TTC549 (cell line): ENCODE results near the gene PPIE.
"Not testable (repeated sequence)": the region's sequence is repeated elsewhere in the genome, so short reads cannot be mapped to it uniquely, and the experiment has no call there.

Source experiments
- FAIRE-seq: peaks from 2 replicates; lab custom pipeline; 2012; peaks lifted over from hg19 to GRCh38; lab: Jason Lieb, UNC

PPIE gene

DNA sequence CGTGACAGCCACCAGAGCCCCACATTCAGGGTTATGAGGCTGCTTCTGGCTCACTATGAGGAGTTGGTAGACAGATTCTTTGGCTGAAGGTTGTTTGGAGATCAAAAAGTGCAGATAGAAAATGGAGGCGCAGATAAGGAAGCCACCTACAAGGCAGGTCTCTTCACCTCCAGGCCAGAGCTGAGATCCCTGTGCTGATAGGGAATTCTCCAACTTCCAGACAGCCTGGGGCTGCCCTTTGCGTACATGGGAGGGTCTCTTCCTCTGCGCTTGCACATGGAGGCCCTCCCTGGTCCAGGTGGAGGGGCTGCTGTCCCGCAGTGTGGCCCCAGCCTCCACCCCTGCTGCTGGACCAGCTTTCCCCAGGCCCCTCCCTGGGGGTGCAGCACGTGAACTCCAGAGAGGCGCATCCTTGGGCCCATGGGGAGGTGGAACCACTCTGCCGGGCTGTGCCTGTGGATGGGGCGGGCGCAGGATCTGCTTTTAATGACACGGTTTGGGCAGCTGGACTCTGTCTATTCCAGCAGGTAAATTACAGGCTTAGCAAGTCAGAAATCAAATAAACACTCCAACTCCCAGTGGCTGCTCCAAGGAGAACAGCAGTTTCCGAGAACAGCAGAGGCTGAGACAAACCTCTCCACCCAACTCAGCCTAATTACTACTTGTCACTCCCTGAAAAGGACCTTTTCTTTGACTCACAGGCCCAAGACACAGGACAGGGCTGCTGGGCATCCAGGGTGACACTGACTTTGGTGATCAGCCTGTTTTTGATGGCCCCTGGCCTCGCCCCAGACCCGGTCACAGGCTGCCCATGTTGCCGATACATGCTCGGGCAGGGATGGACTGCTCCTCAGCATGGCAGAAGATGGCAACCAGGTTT is 20.1 kb downstream of the PPIE start:
- no peak for FAIRE-seq

DNA sequence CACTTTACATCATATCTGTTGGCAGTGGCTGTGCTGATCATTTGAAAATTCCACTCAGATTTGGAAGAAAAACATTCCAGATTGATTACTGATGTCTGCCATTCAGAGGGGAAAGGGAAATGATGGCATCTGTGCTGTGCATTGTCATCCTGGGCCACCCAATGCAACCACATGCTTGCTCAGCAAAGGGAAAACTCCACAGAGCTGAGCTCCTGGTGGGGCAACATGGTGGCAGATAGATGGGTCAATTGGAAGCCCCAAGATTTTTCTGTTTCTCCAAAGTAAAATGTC is 20.7 kb downstream of the PPIE start:
- FAIRE-seq, result no peak

DNA sequence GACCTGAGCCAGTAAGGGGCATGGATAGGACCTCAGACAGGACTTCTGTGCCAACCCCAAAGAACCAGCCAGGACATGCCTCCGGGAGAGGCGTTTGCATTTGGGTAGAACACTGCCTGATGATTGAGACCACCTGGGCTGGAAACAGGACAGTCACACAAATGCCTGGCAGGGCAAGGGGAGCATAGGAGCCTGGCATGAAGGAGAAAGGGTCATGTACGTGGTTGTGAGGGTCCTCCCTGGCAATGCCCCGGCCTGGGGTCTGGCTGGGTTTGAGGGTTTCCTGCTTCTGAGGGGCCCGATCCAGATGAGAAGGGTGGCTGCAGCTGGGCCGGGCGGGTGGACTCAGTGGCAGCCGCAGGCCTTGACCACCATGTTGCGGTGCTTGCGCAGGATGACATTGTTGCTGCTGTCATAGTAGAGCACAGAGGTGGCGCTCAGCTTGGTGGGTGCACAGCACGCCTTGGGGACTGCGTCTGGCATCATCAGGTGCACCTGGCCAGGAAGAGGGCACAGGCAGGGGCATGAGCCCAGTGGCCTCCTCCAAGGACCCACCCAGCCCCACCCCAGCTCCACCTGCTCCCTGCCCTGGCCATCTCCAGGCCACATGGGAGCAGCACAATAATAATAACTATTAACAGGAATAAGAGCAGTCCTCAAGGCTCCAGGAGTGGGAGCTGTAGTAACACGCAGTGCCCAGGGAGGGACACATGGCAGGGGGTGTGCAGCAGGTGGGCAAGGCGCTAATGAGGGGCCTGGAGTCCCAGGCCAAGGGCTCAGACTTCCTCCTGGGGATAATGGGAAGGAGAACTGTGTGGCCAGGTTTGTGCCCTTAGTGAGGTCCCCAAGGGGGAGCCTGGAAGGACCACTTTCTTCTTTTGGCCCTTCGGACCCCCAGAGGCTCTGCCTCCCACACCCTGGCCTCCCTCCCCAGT is 21.7 kb downstream of the PPIE start:
- FAIRE-seq, result no peak

DNA sequence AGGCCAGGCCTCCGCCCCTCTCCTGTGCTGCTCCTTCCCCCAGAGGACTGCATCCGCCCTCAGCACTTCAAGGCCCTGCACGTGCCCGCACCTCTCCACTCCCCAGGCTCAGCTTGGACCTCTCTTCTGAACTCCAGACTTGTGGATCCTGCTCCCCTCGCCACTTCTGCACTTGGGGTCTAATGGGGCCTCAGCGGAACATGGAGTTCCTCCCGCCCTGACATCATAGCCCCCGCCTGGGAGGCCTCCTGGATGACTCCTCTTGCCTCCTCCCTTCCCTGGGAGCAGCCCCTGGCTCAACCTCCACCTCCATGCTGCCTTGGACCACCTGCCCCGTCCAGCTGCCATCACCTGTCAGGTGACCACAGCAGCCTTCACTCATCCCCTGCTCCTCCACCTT is 22.3 kb downstream of the PPIE start:
- no peak for FAIRE-seq

DNA sequence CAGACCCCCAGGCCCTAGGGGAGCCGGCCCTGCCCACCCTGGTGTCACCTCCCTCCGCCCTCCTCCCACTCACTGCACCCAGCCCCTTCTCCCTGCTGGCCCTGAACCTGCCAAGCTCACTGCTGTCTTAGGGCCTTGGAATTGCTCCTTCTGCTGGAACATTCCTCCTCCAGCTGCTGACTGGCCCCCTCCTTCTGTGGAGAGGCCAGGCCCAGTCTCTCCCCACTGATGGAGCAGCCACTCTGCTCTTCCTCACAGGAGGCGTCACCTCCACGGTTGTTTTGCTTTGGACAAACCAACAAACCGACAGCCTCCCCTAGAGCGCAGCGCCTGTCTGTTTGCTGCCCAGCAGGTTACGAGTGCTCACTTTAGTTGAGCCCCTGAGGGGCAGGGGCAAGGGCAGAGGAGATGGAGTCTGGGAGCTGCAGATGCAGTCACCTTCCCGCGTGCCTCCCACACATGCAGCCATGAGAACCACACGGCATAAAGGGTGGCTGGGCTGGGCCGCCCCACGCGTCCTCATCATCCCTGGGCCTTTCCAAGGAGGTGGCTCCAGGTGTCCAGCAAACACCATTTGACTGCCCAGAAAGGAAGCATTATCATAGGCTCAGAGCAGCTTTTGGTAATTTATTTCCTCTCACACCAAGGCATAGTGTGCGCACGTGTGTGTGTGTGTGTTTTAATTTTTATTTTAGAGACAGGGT is 23.0 kb downstream of the PPIE start:
- no peak for FAIRE-seq

DNA sequence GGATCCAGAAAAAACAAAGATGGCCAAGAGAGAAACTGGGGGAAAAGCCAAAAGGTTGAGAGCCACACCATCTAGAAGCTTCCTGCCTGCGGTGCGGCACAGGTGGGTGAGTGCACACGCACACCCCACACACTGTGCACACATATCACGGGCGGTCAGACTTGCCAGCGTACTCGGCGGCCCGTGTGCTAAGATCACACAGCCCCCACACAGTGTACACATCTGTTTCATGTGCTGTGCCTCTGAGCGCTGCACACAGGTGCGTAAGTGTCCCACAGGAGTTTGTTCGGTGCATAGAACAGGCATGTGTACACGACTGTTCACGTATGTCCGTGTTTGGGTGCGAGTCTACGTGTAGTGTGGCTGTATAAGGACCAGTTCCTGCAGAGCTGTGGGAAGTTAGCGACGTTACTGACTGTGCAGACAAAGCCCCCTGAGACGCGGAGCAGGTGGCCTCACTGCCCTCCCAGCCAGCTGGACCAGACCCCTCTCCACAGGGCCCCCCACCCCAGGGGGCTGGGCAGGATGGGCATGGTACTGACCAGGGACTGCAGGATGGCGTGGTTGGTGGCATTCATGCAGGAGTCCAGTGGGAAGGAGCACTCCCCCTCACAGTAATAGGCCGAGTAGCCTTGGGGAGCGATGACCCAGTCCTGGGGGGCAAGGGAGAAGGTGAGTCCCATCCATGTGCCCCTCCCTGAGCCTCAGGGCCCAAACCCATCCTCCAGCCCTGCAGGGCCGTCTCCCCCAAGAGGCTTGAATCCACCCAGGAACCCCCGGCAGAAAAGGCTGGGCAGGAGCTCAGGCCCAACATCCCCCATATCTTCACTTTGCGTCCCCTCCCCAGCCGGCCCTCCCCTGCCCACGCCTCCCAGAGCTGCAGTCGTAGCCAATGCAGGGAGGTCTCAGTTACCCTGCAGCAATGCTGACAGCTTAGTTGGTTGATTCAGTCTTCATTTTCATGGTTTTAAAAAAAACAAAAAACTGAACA is 24.2 kb downstream of the PPIE start:
- no peak for FAIRE-seq

DNA sequence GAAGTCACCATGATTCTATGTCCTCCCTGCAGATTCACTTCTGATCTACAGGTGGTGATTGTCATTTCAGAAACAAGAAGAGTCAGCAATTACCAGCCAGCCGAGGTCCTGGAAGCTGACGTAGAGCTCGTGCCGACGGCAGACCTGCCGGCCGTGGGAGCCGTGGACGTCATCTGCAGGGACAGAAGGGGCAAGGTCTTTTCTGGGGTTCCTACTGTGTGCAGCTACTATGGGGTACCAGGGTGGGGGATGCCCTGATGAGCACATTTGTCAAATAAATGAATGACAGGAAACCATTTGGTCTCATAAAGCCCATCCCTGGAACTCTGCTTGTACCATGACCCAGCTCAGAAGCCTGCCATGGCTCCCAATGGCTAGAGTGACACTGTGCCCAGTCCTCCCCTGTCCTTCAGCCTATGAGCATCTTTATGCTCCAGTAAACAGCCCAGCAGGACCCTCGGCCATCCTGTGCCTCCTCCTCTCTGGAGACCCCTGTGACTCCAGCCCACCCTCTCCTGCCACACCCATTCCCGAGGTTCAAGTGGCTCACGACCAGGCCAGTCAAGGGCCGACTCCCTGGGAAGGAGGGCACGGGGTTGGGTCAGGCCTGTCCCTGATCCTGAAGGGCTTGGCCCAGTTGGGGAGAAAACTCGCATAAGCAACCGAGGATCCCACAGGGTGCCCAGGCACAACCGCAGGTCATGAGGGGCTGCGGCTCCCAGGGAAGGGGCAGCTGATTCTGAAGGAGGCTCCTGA is 25.1 kb downstream of the PPIE start:
- not testable (repeated sequence) for FAIRE-seq

DNA sequence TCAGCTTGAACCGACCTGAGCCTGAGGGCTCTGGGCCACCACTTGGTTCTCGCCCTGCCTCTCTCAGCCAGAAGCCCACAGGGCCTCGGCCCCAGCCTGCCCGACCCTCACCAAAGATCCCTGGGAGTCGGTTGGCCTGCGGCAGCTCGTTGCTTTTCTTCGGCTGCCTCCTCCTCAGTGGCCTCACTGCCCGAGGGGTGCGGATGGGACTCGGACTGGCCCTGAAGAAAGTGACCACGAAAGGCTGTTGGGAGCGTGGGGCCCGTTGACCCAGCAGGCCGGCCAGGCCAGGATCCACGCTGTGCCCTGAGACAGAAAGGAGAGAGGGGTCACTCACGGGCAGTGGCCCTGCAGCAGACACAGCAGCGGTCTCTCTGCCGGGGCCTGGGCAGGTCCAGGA is 25.8 kb downstream of the PPIE start:
- not testable (repeated sequence) for FAIRE-seq

DNA sequence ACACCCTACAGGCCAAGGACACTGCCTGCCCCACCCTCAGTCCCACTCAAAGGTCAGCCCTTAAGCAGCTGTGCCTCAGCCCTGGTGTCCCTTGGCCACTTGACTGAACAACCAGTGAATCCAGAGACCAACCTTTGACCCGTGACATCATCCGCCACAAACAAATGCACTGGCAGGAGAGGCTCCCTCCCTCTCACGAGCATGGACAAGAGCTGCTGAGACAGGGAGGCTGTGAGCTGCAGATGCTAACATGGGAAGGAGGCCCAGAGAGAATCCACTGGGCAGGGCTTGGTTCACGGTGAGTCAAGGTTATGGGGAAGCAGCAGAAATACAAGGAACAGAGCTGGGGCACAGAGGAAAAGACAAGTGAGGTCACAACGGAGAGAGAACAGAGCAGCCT is 27.8 kb downstream of the PPIE start:
- not testable (repeated sequence) for FAIRE-seq

DNA sequence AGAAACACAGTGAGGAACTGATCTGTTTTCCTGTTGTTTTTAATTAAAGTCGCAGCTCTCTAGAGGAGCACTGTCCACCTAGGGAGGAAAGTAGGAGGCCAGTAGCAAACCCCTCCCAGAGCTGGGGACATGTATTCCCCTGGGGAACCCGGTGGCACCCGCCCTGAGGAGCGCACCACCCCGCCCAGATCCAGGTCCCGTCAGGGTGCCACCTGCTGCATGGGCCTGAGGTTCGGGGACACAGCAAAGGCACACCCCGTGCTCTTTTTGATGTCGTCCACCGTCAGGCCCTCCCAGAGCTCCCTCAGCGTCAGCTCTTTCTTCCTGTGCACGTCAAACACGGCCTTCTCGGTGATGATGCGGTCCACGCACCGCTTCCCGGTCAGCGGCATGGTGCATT is 30.8 kb downstream of the PPIE start:
- FAIRE-seq, result not testable (repeated sequence)

DNA sequence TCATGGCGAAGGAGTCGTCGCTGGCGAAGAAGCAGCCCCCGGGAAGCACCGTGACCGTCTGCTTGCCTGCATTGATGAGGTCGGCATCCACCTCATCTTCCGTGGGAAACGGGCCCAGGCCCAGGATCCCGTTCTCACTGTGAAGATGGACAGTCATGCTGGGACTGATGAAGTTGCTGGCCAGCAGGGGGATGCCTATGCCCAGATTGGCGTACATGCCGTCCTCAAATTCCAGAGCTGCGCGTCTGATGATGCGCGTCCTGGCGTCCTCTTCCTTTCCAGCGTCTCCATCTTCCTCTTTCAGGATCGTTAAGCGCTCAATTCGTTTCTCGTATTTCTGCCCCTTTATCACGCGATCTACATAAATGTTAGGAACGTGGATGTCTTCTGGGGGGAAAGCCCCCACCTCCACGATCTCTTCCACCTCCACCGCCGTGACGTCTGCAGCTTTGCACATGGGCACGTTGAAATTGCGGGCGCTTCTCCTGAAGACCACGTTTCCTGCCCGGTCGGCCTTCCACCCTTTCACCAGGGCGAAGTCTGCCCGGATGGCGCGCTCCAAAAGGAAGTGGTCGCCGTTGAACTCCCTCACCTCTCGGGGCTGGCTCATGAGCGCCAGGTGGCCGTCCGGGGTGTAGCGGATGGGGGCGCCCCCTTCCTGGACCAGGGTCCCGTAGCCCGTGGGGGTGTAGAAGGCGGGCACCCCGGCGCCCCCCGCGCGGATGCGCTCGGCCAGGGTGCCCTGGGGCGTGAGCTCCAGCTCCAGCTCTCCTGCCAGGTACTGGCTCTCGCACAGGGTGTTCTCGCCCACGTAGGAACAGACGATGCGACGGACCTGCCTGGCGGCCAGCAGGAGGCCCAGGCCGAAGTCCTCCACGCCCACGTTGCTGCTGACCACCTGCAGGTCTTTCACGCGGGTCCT is 31.7 kb downstream of the PPIE start:
- not testable (repeated sequence) for FAIRE-seq

DNA sequence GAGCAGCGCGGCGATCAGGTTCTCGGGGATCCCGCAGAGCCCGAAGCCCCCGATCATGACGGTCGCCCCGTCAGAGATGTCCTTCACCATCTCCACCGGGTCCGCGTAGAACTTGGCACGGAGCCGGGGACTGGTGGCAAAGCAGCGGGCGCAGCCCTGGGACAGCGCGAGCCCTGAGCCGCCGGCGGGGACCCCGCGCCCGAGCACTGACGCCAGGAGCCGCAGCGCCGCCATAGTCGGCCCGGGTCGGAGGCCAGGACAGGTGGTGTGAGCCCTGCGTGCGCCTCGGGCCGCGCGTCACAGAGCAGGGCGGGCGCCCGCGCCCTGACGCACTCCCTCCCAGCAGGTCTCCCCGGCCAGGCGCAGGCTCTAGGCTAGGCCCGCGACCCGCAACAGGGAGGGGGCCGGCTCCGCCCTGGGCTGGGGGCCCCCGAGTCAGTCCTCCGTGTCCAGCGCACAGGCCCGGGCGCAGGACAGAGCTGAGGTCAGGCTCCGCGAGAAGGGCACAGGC is 32.4 kb downstream of the PPIE start, which contains the start of gene OXCT2:
Gene OXCT2, minus strand, starts transcription at position 327 of the 511 bp plus-strand sequence. Its CDS starts 93 bp downstream, at position 234.
- FAIRE-seq, result not testable (repeated sequence)

DNA sequence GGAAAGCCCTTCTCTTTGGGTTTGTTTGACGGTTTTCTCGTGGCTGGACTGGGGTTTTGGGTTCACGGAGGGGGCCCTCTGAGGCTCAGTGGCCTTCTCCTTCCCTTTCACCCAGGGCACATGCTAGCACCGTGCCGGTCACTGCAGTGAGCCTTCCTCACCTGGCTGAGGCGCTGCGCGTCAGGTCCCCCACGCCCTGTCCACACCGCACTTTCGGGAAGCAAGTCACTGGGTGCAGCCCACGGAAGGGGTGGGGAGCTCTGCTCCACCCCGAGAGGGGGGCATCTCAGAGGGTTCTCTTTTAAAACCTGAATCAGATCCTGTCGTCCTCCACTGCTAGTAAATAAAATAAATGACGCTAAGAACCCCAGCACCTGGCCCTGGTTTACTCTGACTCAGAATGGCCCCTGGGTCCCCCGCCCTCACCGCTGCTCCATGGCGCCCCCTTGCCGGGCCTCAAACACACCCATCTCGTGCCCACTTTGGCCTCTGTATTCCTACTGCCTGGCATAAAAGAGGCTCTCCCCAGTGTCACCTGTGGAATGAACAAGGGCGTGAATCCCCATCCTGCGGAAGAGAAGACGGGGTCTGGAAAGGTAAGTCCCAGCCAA is 34.8 kb downstream of the PPIE start:
- not testable (repeated sequence) for FAIRE-seq

DNA sequence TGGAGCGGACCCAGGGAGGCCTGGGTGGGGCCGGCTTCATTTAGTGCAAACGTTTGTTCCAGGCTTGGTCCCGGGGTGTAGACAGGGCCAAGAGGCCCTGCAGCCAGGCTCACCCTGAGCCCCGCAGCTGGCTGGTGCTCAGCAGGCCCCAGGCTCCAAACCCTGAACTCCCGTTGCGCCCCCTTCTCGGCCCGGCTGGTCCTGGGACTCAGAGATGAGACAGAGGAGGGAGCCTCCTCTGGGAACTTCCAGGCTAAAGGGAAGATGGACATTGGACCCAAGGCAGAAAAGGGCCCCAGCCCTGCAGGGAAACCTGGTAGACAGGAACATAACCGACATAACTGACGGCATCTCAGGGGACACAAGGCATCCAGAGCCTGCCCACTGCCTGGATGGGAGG is 36.5 kb downstream of the PPIE start:
- not testable (repeated sequence) for FAIRE-seq

DNA sequence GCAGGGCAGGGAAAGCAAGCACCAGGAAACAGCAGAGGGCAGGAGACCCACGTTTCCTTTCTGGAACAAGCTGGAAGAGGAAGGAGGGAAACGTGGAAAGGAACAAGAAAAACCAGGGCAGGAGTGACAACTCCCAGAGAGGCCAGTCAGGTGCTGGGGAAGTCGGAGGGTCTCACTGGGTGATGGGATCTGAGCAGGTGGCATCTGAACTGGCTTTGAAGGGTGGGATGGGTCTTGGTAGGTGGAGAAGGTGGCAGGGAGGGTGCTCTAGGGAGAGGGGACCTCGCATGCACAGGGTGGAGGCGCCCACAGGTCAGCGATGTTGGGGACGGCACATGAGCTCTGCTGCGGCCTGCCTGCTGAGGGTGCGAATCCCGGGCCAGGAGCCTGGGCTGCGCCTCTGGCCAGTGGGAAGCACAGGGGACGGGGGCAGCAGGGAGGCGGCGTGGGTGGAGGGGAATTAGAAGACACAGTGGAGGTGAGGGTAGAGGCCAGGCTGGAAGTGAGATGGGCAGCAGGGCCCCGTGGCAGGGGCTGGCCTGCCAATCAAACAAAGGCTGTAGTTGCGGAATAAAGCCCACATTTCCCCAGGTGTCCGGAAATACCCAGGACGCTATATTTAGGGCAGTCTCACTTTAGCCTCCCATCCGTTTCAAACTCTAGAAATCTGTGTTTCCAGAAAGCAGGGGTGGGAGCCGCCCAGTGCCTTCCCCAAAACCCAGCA is 37.2 kb downstream of the PPIE start:
- not testable (repeated sequence) for FAIRE-seq

DNA sequence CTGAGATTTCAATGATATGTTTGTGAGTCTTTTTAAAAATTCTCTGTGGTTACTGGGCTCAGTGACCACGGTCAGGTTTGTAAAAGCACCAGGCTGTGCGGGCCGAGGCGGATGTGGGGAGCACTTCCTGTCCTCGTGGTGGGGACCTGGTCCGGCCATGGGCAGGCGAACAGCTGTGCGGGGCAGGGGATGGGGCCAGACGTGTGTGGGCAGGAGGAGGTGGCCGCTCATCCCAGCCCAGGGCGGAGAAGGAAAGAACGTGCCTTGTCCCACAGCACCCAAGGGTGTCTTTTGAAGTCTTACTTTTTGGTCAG is 37.7 kb downstream of the PPIE start:
- FAIRE-seq, result no peak

DNA sequence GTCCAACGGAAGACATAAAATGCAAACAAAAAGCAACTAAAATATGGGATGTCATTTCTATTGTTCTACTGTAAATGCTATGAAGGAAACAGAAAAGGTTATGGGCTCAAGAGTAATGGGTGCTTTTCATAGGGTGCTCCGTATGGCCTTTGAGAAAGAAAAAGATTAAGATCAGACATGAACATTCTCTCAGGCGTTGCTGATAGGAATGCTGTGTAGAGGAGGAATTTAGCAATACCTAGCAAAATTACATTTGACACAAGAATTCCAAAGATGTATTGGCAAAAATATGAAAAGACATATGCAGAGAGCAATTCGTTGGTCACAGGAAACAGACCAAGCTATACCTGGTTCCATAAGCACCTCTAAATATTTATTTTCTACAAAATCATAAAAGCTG is 38.2 kb downstream of the PPIE start:
- FAIRE-seq, result no peak

DNA sequence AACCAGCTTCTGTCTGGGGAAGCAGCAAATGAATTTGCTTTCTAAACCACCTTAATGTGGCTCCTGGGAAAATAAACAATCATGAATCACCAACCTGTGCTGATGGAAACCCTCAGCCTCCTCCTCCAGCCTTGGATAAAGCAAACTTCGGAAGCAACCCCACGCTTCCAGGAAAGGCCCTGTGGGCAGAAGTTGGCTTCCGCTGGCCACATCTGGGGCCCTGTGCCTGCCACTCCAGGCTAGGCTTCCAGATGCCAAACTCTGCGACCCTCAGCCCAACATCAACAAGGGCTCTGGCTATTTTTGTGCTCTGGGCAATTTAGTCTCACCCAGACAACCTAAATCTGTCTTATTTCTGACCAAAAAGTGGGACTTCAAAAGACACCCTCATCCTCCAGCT is 38.6 kb downstream of the PPIE start:
- FAIRE-seq, result no peak
